Ishikawa (cell line): Measurements from ENCODE around the gene DCBLD1.

Experiments
- CEBPB ChIP-seq: IDR thresholded peaks from 2 replicates; pipeline ENCODE4 v1.6.1; 2012
- CREB1 ChIP-seq: IDR thresholded peaks from 2 replicates; pipeline ENCODE4 v1.6.1; 2012; ENCODE audit warnings: low read depth
- EGR1 ChIP-seq: IDR thresholded peaks from 2 replicates; pipeline ENCODE4 v1.6.1; 2012
- EP300 ChIP-seq: IDR thresholded peaks from 2 replicates; pipeline ENCODE4 v1.6.1; 2012; ENCODE audit warnings: borderline replicate concordance
- TAF1 ChIP-seq: IDR thresholded peaks from 2 replicates; pipeline ENCODE4 v1.6.1; 2012; ENCODE audit warnings: low read depth, mild to moderate bottlenecking
- YY1 ChIP-seq: IDR thresholded peaks from 2 replicates; pipeline ENCODE4 v1.6.1; 2012; ENCODE audit warnings: low read depth
- TF ChIP-seq, protein P1 (sequence below): IDR thresholded peaks from 2 replicates; pipeline ENCODE4 v1.6.1; 2012

DNA sequence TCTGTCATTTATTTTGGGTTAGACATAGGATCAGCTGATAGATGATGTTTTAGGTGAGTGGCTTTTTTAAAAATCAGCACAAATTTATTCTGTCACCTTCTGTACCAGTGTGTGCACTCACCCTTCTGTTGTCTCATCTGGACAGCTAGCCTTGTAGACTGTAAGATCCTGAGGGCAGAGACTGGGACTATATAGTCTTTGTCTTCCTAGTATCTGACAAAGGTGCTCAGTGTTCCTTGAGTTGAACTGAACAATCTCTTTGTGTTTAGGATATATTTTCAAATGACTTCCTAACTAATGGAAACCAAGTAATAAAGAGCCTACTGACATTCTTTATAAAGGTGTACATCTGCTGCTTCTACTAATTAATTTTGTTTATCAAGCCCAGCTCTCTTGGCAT, 3.0 kb downstream of the DCBLD1 start:
- TF ChIP-seq EP300 (no peak), YY1 (no peak), CREB1 (no peak), TAF1 (no peak), CEBPB (no peak), EGR1 (no peak)
- TF ChIP-seq, protein P1, sequence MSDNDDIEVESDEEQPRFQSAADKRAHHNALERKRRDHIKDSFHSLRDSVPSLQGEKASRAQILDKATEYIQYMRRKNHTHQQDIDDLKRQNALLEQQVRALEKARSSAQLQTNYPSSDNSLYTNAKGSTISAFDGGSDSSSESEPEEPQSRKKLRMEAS, result no peak
